DMS153 (cell line): ENCODE measurements around the gene CCDC187.

ENCODE experiments used
- DNase-seq: peaks from one replicate; lab custom pipeline; 2025; lab: John Stamatoyannopoulos, UW

Gene CCDC187

GRCh38 chr9:136339173-136339957, 35.5 kb upstream of the CCDC187 start:
- DNase-seq: peak; percentile 12

- no peak for DNase-seq
Measured at GRCh38 chr9:136338511-136338910, 34.6 kb upstream of the CCDC187 start.

- DNase-seq: no peak
Measured at GRCh38 chr9:136337416-136338395, 33.8 kb upstream of the CCDC187 start.

- no peak for DNase-seq
Measured at GRCh38 chr9:136336881-136337280, 33.0 kb upstream of the CCDC187 start.

- no peak for DNase-seq
Measured at GRCh38 chr9:136336156-136336870, 32.4 kb upstream of the CCDC187 start.

GRCh38 chr9:136335296-136336155, 31.6 kb upstream of the CCDC187 start:
- no peak for DNase-seq

- DNase-seq: no peak
Measured at GRCh38 chr9:136334541-136334940, 30.6 kb upstream of the CCDC187 start.

GRCh38 chr9:136333486-136333885, 29.6 kb upstream of the CCDC187 start:
- no peak for DNase-seq

GRCh38 chr9:136333045-136333444, 29.2 kb upstream of the CCDC187 start:
- DNase-seq: no peak

- no peak for DNase-seq
Measured at GRCh38 chr9:136332482-136332983, 28.6 kb upstream of the CCDC187 start.

- no peak for DNase-seq
Measured at GRCh38 chr9:136331556-136332481, 27.9 kb upstream of the CCDC187 start.

GRCh38 chr9:136331030-136331429, 27.1 kb upstream of the CCDC187 start:
- DNase-seq: no peak

- DNase-seq: no peak
Measured at GRCh38 chr9:136330406-136330990, 26.6 kb upstream of the CCDC187 start.

GRCh38 chr9:136329636-136330405, 25.9 kb upstream of the CCDC187 start:
- no peak for DNase-seq

GRCh38 chr9:136329211-136329627, 25.3 kb upstream of the CCDC187 start:
- DNase-seq: no peak

GRCh38 chr9:136328622-136329041, 24.7 kb upstream of the CCDC187 start:
- no peak for DNase-seq

GRCh38 chr9:136328011-136328621, 24.2 kb upstream of the CCDC187 start:
- DNase-seq: no peak

- DNase-seq: no peak
Measured at GRCh38 chr9:136327304-136327974, 23.5 kb upstream of the CCDC187 start, which contains the start of gene GPSM1. TSS of gene GPSM1 (plus strand) at chr9:136327539. CDS start at chr9:136327696, 157 bp downstream.
